ENCODE data around the gene DHX9. TPM values are rescaled to one million over a fixed set of nuclear protein-coding genes. Genes with fewer than 3 reads are reported as not detected.
A peak's percentile ranks its signal among the peaks of the same experiment; 100 is the strongest.

The DHX9 gene
- total RNA-seq, 1 donor from 2014 or later, result 169 TPM

- no peak overlapping the region for H3K9ac ChIP-seq (ENCODE audit: low read length)
- H3K27ac Mint-ChIP-seq (ENCODE audit: unreplicated experiment), result no peak overlapping the region
- TF ChIP-seq, protein P1, sequence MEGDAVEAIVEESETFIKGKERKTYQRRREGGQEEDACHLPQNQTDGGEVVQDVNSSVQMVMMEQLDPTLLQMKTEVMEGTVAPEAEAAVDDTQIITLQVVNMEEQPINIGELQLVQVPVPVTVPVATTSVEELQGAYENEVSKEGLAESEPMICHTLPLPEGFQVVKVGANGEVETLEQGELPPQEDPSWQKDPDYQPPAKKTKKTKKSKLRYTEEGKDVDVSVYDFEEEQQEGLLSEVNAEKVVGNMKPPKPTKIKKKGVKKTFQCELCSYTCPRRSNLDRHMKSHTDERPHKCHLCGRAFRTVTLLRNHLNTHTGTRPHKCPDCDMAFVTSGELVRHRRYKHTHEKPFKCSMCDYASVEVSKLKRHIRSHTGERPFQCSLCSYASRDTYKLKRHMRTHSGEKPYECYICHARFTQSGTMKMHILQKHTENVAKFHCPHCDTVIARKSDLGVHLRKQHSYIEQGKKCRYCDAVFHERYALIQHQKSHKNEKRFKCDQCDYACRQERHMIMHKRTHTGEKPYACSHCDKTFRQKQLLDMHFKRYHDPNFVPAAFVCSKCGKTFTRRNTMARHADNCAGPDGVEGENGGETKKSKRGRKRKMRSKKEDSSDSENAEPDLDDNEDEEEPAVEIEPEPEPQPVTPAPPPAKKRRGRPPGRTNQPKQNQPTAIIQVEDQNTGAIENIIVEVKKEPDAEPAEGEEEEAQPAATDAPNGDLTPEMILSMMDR (IDR thresholded peaks at IDR 0.05; ENCODE audit: insufficient read depth, low read depth, low read length), result no peak
- no peak for TF ChIP-seq EZH2 (IDR thresholded peaks at IDR 0.05; ENCODE audit: insufficient read depth, low read length)
These were observed 74.3 kb downstream of the DHX9 start for GRCh38 chr1:182913401-182913800.

GRCh38 chr1:182917378-182917777, 78.2 kb downstream of the DHX9 start:
- H3K27ac Mint-ChIP-seq (ENCODE audit: unreplicated experiment), result no peak overlapping the region
- no peak for TF ChIP-seq EZH2 (IDR thresholded peaks at IDR 0.05; ENCODE audit: insufficient read depth, low read length)
- TF ChIP-seq, protein P1 (IDR thresholded peaks at IDR 0.05; ENCODE audit: insufficient read depth, low read depth, low read length), result no peak
- no peaks in the 10 kb centered on the region for H3K9me3 ChIP-seq (ENCODE audit: insufficient read depth, low read depth, low read length)
- no peak overlapping the region for H2AFZ ChIP-seq (ENCODE audit: low read depth, low read length)
- no peaks in the 10 kb centered on the region for H3K79me2 ChIP-seq (ENCODE audit: insufficient read depth, low read length)
- DNase-seq (ENCODE audit: low read depth) (peak; percentile 15), FAIRE-seq (no peak)
- H3K4me2 ChIP-seq (ENCODE audit: low read length), result no peak overlapping the region
- H3K4me3 ChIP-seq (ENCODE audit: insufficient read depth, low read depth, low read length), result no peak overlapping the region
- no peak overlapping the region for H3K9ac ChIP-seq (ENCODE audit: low read length)
- no peaks in the 10 kb centered on the region for H3K4me1 ChIP-seq (ENCODE audit: insufficient read depth, low read length)
- no peaks in the 10 kb centered on the region for H3K9me3 Mint-ChIP-seq (ENCODE audit: unreplicated experiment)
- no peaks in the 10 kb centered on the region for H4K20me1 ChIP-seq (ENCODE audit: insufficient read depth, low read length)
- H3K4me1 Mint-ChIP-seq (ENCODE audit: low read depth, unreplicated experiment), result no peaks in the 10 kb centered on the region
- H3K27me3 Mint-ChIP-seq (ENCODE audit: low read depth, unreplicated experiment), result no peaks in the 10 kb centered on the region
- H3K27ac ChIP-seq (ENCODE audit: low read depth, low read length), result no peak overlapping the region
- no peaks in the 10 kb centered on the region for H3K36me3 Mint-ChIP-seq (ENCODE audit: low read depth, unreplicated experiment)
- no peaks in the 10 kb centered on the region for H3K36me3 ChIP-seq (ENCODE audit: insufficient read depth, low read length)
- no peak overlapping the region for H3K4me3 Mint-ChIP-seq (ENCODE audit: unreplicated experiment)
- no peaks in the 10 kb centered on the region for H3K27me3 ChIP-seq (ENCODE audit: insufficient read depth, low read length)

More at GRCh38 chr1:182913401-182913800, 74.3 kb downstream of the DHX9 start:
- Histone ChIP-seq H2AFZ (ENCODE audit: low read depth, low read length) (no peak overlapping the region), H4K20me1 (ENCODE audit: insufficient read depth, low read length) (no peaks in the 10 kb centered on the region), H3K27me3 (ENCODE audit: insufficient read depth, low read length) (no peaks in the 10 kb centered on the region), H3K9me3 (ENCODE audit: insufficient read depth, low read depth, low read length) (no peaks in the 10 kb centered on the region), H3K4me3 (ENCODE audit: insufficient read depth, low read depth, low read length) (no peak overlapping the region), H3K4me2 (ENCODE audit: low read length) (no peak overlapping the region), H3K4me1 (ENCODE audit: insufficient read depth, low read length) (no peaks in the 10 kb centered on the region), H3K79me2 (ENCODE audit: insufficient read depth, low read length) (no peaks in the 10 kb centered on the region), H3K27ac (ENCODE audit: low read depth, low read length) (no peak overlapping the region), H3K36me3 (ENCODE audit: insufficient read depth, low read length) (no peaks in the 10 kb centered on the region)
- DNase-seq (ENCODE audit: low read depth), result no peak
- Mint-ChIP-seq H3K4me1 (ENCODE audit: low read depth, unreplicated experiment) (no peaks in the 10 kb centered on the region), H3K36me3 (ENCODE audit: low read depth, unreplicated experiment) (no peaks in the 10 kb centered on the region), H3K9me3 (ENCODE audit: unreplicated experiment) (peaks cover 4% of the 10 kb centered on the region), H3K27me3 (ENCODE audit: low read depth, unreplicated experiment) (no peaks in the 10 kb centered on the region), H3K4me3 (ENCODE audit: unreplicated experiment) (no peak overlapping the region)
- no peak for FAIRE-seq

DNA sequence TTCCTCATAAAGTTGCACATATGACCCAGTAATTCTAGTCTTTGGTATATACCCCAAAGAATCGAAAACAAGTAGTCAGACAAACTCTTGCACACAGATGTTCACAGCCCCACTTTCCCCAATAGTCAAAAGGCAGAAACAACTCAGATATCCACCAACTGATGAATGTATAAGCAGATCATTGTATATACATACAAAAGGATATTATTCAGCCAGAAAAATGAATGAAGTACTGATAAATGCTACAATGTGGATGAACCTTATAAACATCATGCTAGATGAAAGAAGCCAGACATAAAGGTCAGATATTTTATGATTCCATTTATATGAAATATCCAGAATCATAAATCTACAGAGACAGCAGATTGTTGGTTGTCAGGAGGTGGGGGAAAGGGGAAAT, 86.5 kb downstream of the DHX9 start:
- Histone ChIP-seq H3K27me3 (ENCODE audit: insufficient read depth, low read length) (peaks cover 8% of the 10 kb centered on the region), H3K4me1 (ENCODE audit: insufficient read depth, low read length) (no peaks in the 10 kb centered on the region), H4K20me1 (ENCODE audit: insufficient read depth, low read length) (no peaks in the 10 kb centered on the region), H2AFZ (ENCODE audit: low read depth, low read length) (no peak overlapping the region), H3K4me3 (ENCODE audit: insufficient read depth, low read depth, low read length) (no peak overlapping the region), H3K9me3 (ENCODE audit: insufficient read depth, low read depth, low read length) (no peaks in the 10 kb centered on the region), H3K36me3 (ENCODE audit: insufficient read depth, low read length) (no peaks in the 10 kb centered on the region), H3K27ac (ENCODE audit: low read depth, low read length) (no peak overlapping the region), H3K4me2 (ENCODE audit: low read length) (no peak overlapping the region), H3K79me2 (ENCODE audit: insufficient read depth, low read length) (no peaks in the 10 kb centered on the region), H3K9ac (ENCODE audit: low read length) (no peak overlapping the region)
- no peak for DNase-seq (ENCODE audit: low read depth)
- H3K27me3 Mint-ChIP-seq (ENCODE audit: low read depth, unreplicated experiment), result no peaks in the 10 kb centered on the region
- H3K27ac Mint-ChIP-seq (ENCODE audit: unreplicated experiment), result no peak overlapping the region
- H3K36me3 Mint-ChIP-seq (ENCODE audit: low read depth, unreplicated experiment), result no peaks in the 10 kb centered on the region
- TF ChIP-seq, protein P1 (IDR thresholded peaks at IDR 0.05; ENCODE audit: insufficient read depth, low read depth, low read length), result no peak
- TF ChIP-seq EZH2 (IDR thresholded peaks at IDR 0.05; ENCODE audit: insufficient read depth, low read length), result no peak
- no peak for FAIRE-seq
- peaks cover 3% of the 10 kb centered on the region for H3K9me3 Mint-ChIP-seq (ENCODE audit: unreplicated experiment)
- H3K4me1 Mint-ChIP-seq (ENCODE audit: low read depth, unreplicated experiment), result no peaks in the 10 kb centered on the region
- no peak overlapping the region for H3K4me3 Mint-ChIP-seq (ENCODE audit: unreplicated experiment)
